RWPE2 (cell line): ENCODE data around the gene CLDN8.
A peak's percentile ranks its signal among the peaks of the same experiment; 100 is the strongest.

Experiments
- ATAC-seq: fragments of 200-7000 bp; cut with Tn5 transposase; 3 replicates; pipeline ENCODE4 v1.9.1; 2021; ENCODE audit warnings: low read depth
- DNase-seq: peaks from one replicate; pipeline ENCODE4 v3.0.0-alpha.2; 2020; ENCODE audit warnings: low spot score
- H3K27ac ChIP-seq: fragments of 450-650 bp; 2 replicates; pipeline ENCODE4 v1.5.1; 2017; ENCODE audit warnings: mild to moderate bottlenecking; ENCODE audit not compliant: poor library complexity, severe bottlenecking
- H3K27me3 ChIP-seq: fragments of 250-450 bp; sonication (Bioruptor Pico); 2 replicates; pipeline ENCODE4 v1.5.1; 2021; ENCODE audit warnings: mild to moderate bottlenecking, moderate library complexity; ENCODE audit not compliant: insufficient read depth, poor library complexity, severe bottlenecking
- H3K36me3 ChIP-seq: fragments of 250-450 bp; sonication (Bioruptor Pico); 2 replicates; pipeline ENCODE4 v1.5.1; 2020; ENCODE audit warnings: low read depth, mild to moderate bottlenecking, moderate library complexity
- H3K4me1 ChIP-seq: fragments of 250-450 bp; sonication (Bioruptor Pico); 2 replicates; pipeline ENCODE4 v1.5.1; 2021; ENCODE audit warnings: mild to moderate bottlenecking, moderate library complexity; ENCODE audit not compliant: insufficient read depth, poor library complexity, severe bottlenecking
- H3K4me3 ChIP-seq: fragments of 250-450 bp; sonication (Bioruptor Pico); 2 replicates; pipeline ENCODE4 v1.5.1; 2021; ENCODE audit warnings: mild to moderate bottlenecking, moderate library complexity; ENCODE audit not compliant: severe bottlenecking
- H3K9me3 ChIP-seq: fragments of 250-450 bp; sonication (Bioruptor Pico); 2 replicates; pipeline ENCODE4 v1.5.1; 2021; ENCODE audit warnings: mild to moderate bottlenecking, moderate library complexity; ENCODE audit not compliant: severe bottlenecking
- CTCF ChIP-seq: fragments of 450-650 bp; IDR thresholded peaks from one replicate; pipeline ENCODE4 v1.5.1; 2017; ENCODE audit warnings: mild to moderate bottlenecking, moderate library complexity; ENCODE audit not compliant: poor library complexity, severe bottlenecking

The CLDN8 gene

DNA sequence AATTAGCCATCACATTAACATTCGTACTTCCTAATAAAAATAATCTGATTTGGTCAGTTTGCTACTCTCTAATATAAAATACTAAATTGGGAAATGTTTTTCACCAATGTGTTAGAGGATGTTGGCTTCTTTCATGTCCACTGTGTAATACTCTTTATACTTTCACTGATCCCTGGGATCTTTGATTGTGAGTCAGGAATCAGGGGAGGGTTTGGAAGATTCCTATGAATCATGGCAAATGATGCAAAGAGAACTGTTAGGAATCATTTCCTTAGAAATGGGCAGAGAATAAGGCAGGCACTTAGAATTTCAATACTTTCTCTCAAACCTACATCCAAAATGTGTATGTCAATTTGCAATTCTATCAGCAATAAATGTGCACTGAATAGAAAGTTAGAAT, 35.9 kb upstream of the CLDN8 start:
- no peak overlapping the region for H3K27ac ChIP-seq
- no peak for TF ChIP-seq CTCF
- DNase-seq (no peak), ATAC-seq (peak; percentile 73; the same call in 2 of the 3 replicates)
- H3K4me1 ChIP-seq, result no peaks in the 10 kb centered on the region
- H3K4me3 ChIP-seq, result no peak overlapping the region
- H3K9me3 ChIP-seq, result no peaks in the 10 kb centered on the region
- H3K27me3 ChIP-seq, result no peaks in the 10 kb centered on the region
- no peaks in the 10 kb centered on the region for H3K36me3 ChIP-seq

GRCh38 chr21:30249936-30250335, 34.0 kb upstream of the CLDN8 start:
- Histone ChIP-seq H3K4me3 (no peak overlapping the region), H3K4me1 (no peaks in the 10 kb centered on the region), H3K27ac (no peak overlapping the region), H3K9me3 (no peaks in the 10 kb centered on the region), H3K36me3 (no peaks in the 10 kb centered on the region), H3K27me3 (no peaks in the 10 kb centered on the region)
- ATAC-seq (no peak), DNase-seq (no peak)
- TF ChIP-seq CTCF, result no peak

GRCh38 chr21:30248844-30249243, 32.9 kb upstream of the CLDN8 start:
- Histone ChIP-seq H3K4me1 (no peaks in the 10 kb centered on the region), H3K9me3 (no peaks in the 10 kb centered on the region), H3K27ac (no peak overlapping the region), H3K4me3 (no peak overlapping the region), H3K27me3 (no peaks in the 10 kb centered on the region), H3K36me3 (no peaks in the 10 kb centered on the region)
- no peak for ATAC-seq
- no peak for TF ChIP-seq CTCF
- DNase-seq, result no peak

GRCh38 chr21:30245061-30245460, 29.2 kb upstream of the CLDN8 start:
- H3K4me3 ChIP-seq, result no peak overlapping the region
- H3K9me3 ChIP-seq, result no peaks in the 10 kb centered on the region
- no peak overlapping the region for H3K27ac ChIP-seq
- no peaks in the 10 kb centered on the region for H3K36me3 ChIP-seq
- DNase-seq (no peak), ATAC-seq (no peak)
- no peaks in the 10 kb centered on the region for H3K27me3 ChIP-seq
- H3K4me1 ChIP-seq, result no peaks in the 10 kb centered on the region
- no peak for TF ChIP-seq CTCF

DNA sequence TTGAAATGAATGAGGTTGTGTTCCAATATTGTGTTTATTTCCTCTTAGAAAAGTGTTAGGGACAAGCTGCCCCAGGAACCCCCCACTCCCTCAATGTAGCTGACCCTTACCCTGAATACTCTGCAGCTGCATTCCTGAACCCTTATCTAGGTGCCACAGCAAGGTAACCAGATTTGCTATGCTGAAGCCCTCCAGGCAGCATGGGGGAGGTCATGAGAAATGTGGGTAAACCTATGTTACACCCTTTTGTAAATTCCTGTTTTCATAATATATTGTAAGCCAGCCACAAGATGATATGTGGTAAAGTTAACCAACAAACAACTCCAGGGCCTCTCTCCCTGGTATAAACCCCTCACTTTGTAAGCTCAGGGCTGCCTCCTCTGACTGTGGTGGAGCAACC, 27.8 kb upstream of the CLDN8 start:
- ATAC-seq (no peak), DNase-seq (no peak)
- Histone ChIP-seq H3K9me3 (no peaks in the 10 kb centered on the region), H3K4me3 (no peak overlapping the region), H3K27me3 (no peaks in the 10 kb centered on the region), H3K4me1 (no peaks in the 10 kb centered on the region), H3K36me3 (no peaks in the 10 kb centered on the region), H3K27ac (no peak overlapping the region)
- no peak for TF ChIP-seq CTCF
